PC-9 (cell line): ENCODE results near the gene MRPL17. TPM values are rescaled to one million over a fixed set of nuclear protein-coding genes. Genes with fewer than 3 reads are reported as not detected.
A peak's percentile ranks its signal among the peaks of the same experiment; 100 is the strongest.

Source experiments
- BruUV-seq: library from RNA; stranded (reverse); fragments of 400-500 nt; replicated peaks from 2 replicates; lab custom pipeline; 2021; lab: Mats Ljungman, UMichigan
- CTCF ChIA-PET: fragments of 300-600 bp; sonication (Branson Sonifier 250); formaldehyde crosslinking; loops from one replicate; lab custom pipeline; 2022; ENCODE audit warnings: antibody characterized with exemption; lab: Charles Lee
- POLR2A ChIA-PET: fragments of 300-600 bp; sonication (Branson Sonifier 250); formaldehyde crosslinking; loops from one replicate; lab custom pipeline; 2022; ENCODE audit warnings: antibody characterized with exemption; ENCODE audit not compliant: unreplicated experiment; lab: Charles Lee
- DNase-seq, 2 experiments: peaks; one replicate each; pipeline versions ENCODE4 v3.0.0 to v3.0.0-alpha.2; 2015 to 2022; ENCODE audit warnings: mixed read lengths in 1 of 2
- H2AFZ ChIP-seq: fragments of 200-600 bp; sonication (generic); 2 replicates; pipeline ENCODE4 v1.8.1; 2017; ENCODE audit warnings: antibody characterized with exemption
- H3F3A ChIP-seq: fragments of 200-600 bp; sonication (generic); 2 replicates; pipeline ENCODE4 v1.8.1; 2017; ENCODE audit warnings: antibody characterized with exemption, mild to moderate bottlenecking, low read depth; ENCODE audit not compliant: insufficient read depth
- H3K27ac ChIP-seq: fragments of 200-600 bp; sonication (generic); 2 replicates; pipeline ENCODE4 v1.6.1; 2016; ENCODE audit warnings: mixed run types
- H3K27me3 ChIP-seq: fragments of 200-600 bp; sonication (generic); 2 replicates; pipeline ENCODE4 v1.6.1; 2016; ENCODE audit warnings: low read depth, mixed run types; ENCODE audit not compliant: insufficient read depth
- H3K36me3 ChIP-seq: fragments of 200-600 bp; sonication (generic); 2 replicates; pipeline ENCODE4 v1.6.1; 2016; ENCODE audit warnings: low read depth, mixed run types
- H3K4me1 ChIP-seq: fragments of 200-600 bp; sonication (generic); replicated peaks from 2 replicates; pipeline ENCODE4 v1.6.1; 2016; ENCODE audit warnings: mixed run types; ENCODE audit not compliant: insufficient read depth
- H3K4me2 ChIP-seq: fragments of 200-600 bp; sonication (generic); 2 replicates; pipeline ENCODE4 v1.6.1; 2017; ENCODE audit warnings: mixed run types
- H3K4me3 ChIP-seq: fragments of 200-600 bp; sonication (generic); 2 replicates; pipeline ENCODE4 v1.6.1; 2016; ENCODE audit warnings: mixed run types
- H3K79me2 ChIP-seq: fragments of 200-600 bp; sonication (generic); 2 replicates; pipeline ENCODE4 v1.6.1; 2017; ENCODE audit warnings: low read depth, mixed run types
- H3K9me2 ChIP-seq: fragments of 200-600 bp; sonication (generic); 2 replicates; pipeline ENCODE4 v1.8.1; 2017; ENCODE audit warnings: mild to moderate bottlenecking; ENCODE audit not compliant: insufficient read depth
- H3K9me3 ChIP-seq: fragments of 200-600 bp; sonication (generic); 2 replicates; pipeline ENCODE4 v1.8.1; 2016; ENCODE audit warnings: low read depth; ENCODE audit not compliant: insufficient read depth
- H4K20me1 ChIP-seq: fragments of 200-600 bp; sonication (generic); 2 replicates; pipeline ENCODE4 v1.8.1; 2017; ENCODE audit not compliant: insufficient read depth
- CTCF ChIP-seq: fragments of 200-600 bp; sonication (generic); conservative IDR thresholded peaks from 2 replicates; pipeline ENCODE4 v1.6.1; 2017; ENCODE audit warnings: mixed run types, antibody characterized with exemption, mild to moderate bottlenecking, moderate library complexity
- EZH2 ChIP-seq: fragments of 200-600 bp; sonication (generic); IDR thresholded peaks from 2 replicates; pipeline ENCODE4 v1.8.0; 2017; ENCODE audit warnings: antibody characterized with exemption, low read depth
- intact Hi-C: fragments of 100-400 bp; cut with micrococcal nuclease; formaldehyde crosslinking; loops from one replicate; pipeline ENCODE4 v1.10.0; 2022; ENCODE audit not compliant: unreplicated experiment
- total RNA-seq: library from RNA; stranded (reverse); gene quantifications from 2 replicates; pipeline ENCODE4 v1.2.3, GENCODE V29; 2021

MRPL17 gene
- total RNA-seq, 1 experiment from 2014 or later, result 35.5 TPM

- Histone ChIP-seq H3K9me3 (no peaks in the 10 kb centered on the region), H2AFZ (no peak overlapping the region), H4K20me1 (no peaks in the 10 kb centered on the region), H3K4me3 (no peak overlapping the region), H3K27me3 (no peaks in the 10 kb centered on the region), H3K36me3 (no peaks in the 10 kb centered on the region), H3K4me2 (no peak overlapping the region), H3K4me1 (no peaks in the 10 kb centered on the region), H3K27ac (no peak overlapping the region), H3K79me2 (no peaks in the 10 kb centered on the region), H3K9me2 (no peaks in the 10 kb centered on the region), H3F3A (no peaks in the 10 kb centered on the region)
- no peak for TF ChIP-seq EZH2
- TF ChIP-seq CTCF, result no peak
- POLR2A ChIA-PET, result no interaction called here
- DNase-seq, result no peak
- intact Hi-C loops, result no loop called here
- BruUV-seq, result no TSS peak
- CTCF ChIA-PET, result no interaction called here
Observed at GRCh38 chr11:6708876-6709275, 25.7 kb upstream of the MRPL17 start.

DNA sequence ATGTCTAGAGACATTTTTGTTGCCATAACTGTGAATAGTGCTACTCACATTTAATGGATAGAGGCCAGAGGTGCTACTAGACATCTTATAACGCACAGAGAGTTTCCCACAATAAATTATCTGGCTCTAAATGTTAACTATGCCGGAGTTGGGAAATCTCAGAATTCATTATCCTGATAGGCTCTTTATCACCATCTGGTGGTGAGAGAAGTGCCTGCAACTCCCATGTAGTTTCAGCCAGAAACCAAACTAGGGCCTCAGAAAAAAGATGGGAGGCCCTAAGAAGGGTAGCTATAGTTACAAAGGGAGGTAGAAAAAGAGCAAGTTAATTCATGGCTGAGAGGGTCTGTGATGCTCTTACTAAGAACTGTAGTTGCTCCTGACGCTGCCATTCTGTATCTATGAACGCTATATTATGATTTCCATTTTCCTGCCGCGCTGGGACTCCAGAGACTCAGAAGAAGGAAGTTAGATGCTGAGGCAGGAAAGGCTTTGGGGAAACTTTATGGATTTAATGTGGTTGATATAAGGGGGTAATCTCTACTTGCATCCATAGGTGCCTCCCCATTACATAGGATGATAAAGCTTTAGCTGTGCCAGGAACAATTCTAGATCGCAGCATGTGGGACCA lies 22.9 kb upstream of the MRPL17 start:
- peak in 1 of 2 experiments; percentile 15 for DNase-seq
- no TSS peak for BruUV-seq
- no peak overlapping the region for H3K4me3 ChIP-seq

More for the DNA sequence above, 22.9 kb upstream of the MRPL17 start:
- intact Hi-C loops, result loop anchor here (1.0 kb wide), 2 partner anchors 175 to 327 kb away; no protein-coding TSS in a partner anchor
- no peaks in the 10 kb centered on the region for H3K36me3 ChIP-seq
- no peaks in the 10 kb centered on the region for H3K79me2 ChIP-seq
- H3K9me3 ChIP-seq, result no peaks in the 10 kb centered on the region
- no peaks in the 10 kb centered on the region for H3K27me3 ChIP-seq
- H2AFZ ChIP-seq, result no peak overlapping the region
- no peak overlapping the region for H3K4me2 ChIP-seq
- no peaks in the 10 kb centered on the region for H4K20me1 ChIP-seq
- no peak overlapping the region for H3K27ac ChIP-seq
- no peaks in the 10 kb centered on the region for H3K9me2 ChIP-seq
- ChIA-PET CTCF (interaction anchor here (0.6 to 3.3 kb wide), 3 partner anchors 175 to 327 kb away, joined by 3 to 12 read pairs (median 4); no protein-coding TSS in a partner anchor), POLR2A (no interaction called here)
- H3K4me1 ChIP-seq, result no peaks in the 10 kb centered on the region
- TF ChIP-seq EZH2 (no peak), CTCF (peak; percentile 79)
- no peaks in the 10 kb centered on the region for H3F3A ChIP-seq
